Uterus (tissue), 2 donors: ENCODE measurements around the gene ALG14.

Experiments
- CTCF ChIP-seq, 4 experiments: fragments of 200-600 bp in 2 of 4; fragments of 450-650 bp in 2 of 4; sonication (generic) in 2 of 4; IDR thresholded peaks; one replicate each; pipeline ENCODE4 v1.5.1; 2016 to 2019; ENCODE audit warnings: antibody characterized with exemption in 4 of 4, mild to moderate bottlenecking in 2 of 4, moderate library complexity in 1 of 4
- POLR2A ChIP-seq, 2 donors: fragments of 450-650 bp; IDR thresholded peaks; one replicate each; pipeline ENCODE4 v1.6.1; 2016; ENCODE audit warnings: antibody characterized with exemption in 2 of 2, mild to moderate bottlenecking in 1 of 2, moderate library complexity in 1 of 2

GRCh38 chr1:94953746-94954145 lies 119.0 kb downstream of the ALG14 start:
- TF ChIP-seq CTCF (IDR thresholded peaks at IDR 0.05): no peak
- no peak for TF ChIP-seq POLR2A (IDR thresholded peaks at IDR 0.05)
